Lung (tissue), 12 donors: ENCODE data around the gene BMAL1. TPM values are rescaled to one million over a fixed set of nuclear protein-coding genes. Genes with fewer than 3 reads are reported as not detected.

Experiments
- ATAC-seq: fragments of 200-7000 bp; cut with Tn5 transposase; one replicate; pipeline ENCODE4 v1.9.1; 2020; ENCODE audit warnings: moderate number of reproducible peaks; ENCODE audit not compliant: insufficient read depth, low FRiP score
- DNase-seq, 3 donors: peaks; one replicate each; pipeline ENCODE4 v3.0.0-alpha.2; 2013 to 2017
- H3K27ac ChIP-seq, 2 donors: one replicate each; pipeline ENCODE4 v1.5.1; 2013; ENCODE audit warnings: mild to moderate bottlenecking in 2 of 2, moderate library complexity in 2 of 2, control low read depth in 1 of 2, inconsistent platforms in 1 of 2, low read depth in 1 of 2, low read length in 1 of 2
- H3K27me3 ChIP-seq, 3 donors: one replicate each; pipeline ENCODE4 v1.5.1; 2013; ENCODE audit warnings: low read length in 2 of 3; ENCODE audit not compliant: control insufficient read depth in 3 of 3, insufficient read depth in 3 of 3
- H3K36me3 ChIP-seq, 4 donors: one replicate each; pipeline ENCODE4 v1.5.1; 2013; ENCODE audit warnings: low read length in 4 of 4, mild to moderate bottlenecking in 1 of 4, moderate library complexity in 1 of 4; ENCODE audit not compliant: control insufficient read depth in 4 of 4, insufficient read depth in 4 of 4
- H3K4me1 ChIP-seq, 5 donors: one replicate each; pipeline ENCODE4 v1.5.1; 2013; ENCODE audit warnings: low read length in 5 of 5, mild to moderate bottlenecking in 2 of 5, moderate library complexity in 1 of 5; ENCODE audit not compliant: control insufficient read depth in 5 of 5, insufficient read depth in 5 of 5
- H3K4me3 ChIP-seq: one replicate; pipeline ENCODE4 v1.5.1; 2013; ENCODE audit warnings: mild to moderate bottlenecking, control low read depth, moderate library complexity
- H3K9ac ChIP-seq, 2 donors: one replicate each; pipeline ENCODE4 v1.5.1; 2013; ENCODE audit warnings: low read length in 2 of 2, control low read depth in 1 of 2; ENCODE audit not compliant: insufficient read depth in 1 of 2
- H3K9me3 ChIP-seq, 4 donors: one replicate each; pipeline ENCODE4 v1.5.1; 2013; ENCODE audit warnings: low read length in 3 of 4, mild to moderate bottlenecking in 1 of 4, moderate library complexity in 1 of 4; ENCODE audit not compliant: control insufficient read depth in 4 of 4, insufficient read depth in 3 of 4
- CTCF ChIP-seq: IDR thresholded peaks from 2 replicates; pipeline ENCODE4 v1.5.1; 2012; ENCODE audit warnings: mild to moderate bottlenecking; ENCODE audit errors: control extremely low read depth, extremely low read depth
- WGBS, 2 donors: extraction: QIAGEN DNeasy Blood & Tissue Kit; methylation state at CpG; one replicate each; pipeline ENCODE4 v1.1.7; 2013; 5-methylcytosine and 5-hydroxymethylcytosine counted together
- polyA plus RNA-seq, 2 donors: library from polyadenylated mRNA; stranded (reverse); fragments of 200-250 nt; gene quantifications; one replicate each; pipeline ENCODE4 v1.2.1, GENCODE V29; 2013
- total RNA-seq, 2 donors: library from RNA; depleted of rRNA in 1 of 2; stranded (reverse); fragments of >200 nt in 1 of 2; gene quantifications; one replicate each; pipeline ENCODE4 v1.2.1, GENCODE V29; 2014 to 2021
- donor health status: control.
- donor health status: control.
- donor health status: Bipolar disorder and iron deficiency.
- donor health status: healthy.
- donor health status: DM: yes; HTN: yes; CAD: no.

BMAL1 gene
- total and polyA plus RNA-seq, 4 donors: 13.4 to 38.0 (median 26.2) TPM

GRCh38 chr11:13328286-13328685, 50.7 kb downstream of the BMAL1 start:
- no peak overlapping the region for H3K9ac ChIP-seq
- DNase-seq: peak in 1 of 3 donors; percentile 15
- no peaks in the 10 kb centered on the region for H3K27me3 ChIP-seq
- no peaks in the 10 kb centered on the region for H3K36me3 ChIP-seq
- no peak overlapping the region for H3K4me3 ChIP-seq
- no peak for ATAC-seq
- WGBS, 2 donors: 88 to 89% methylated on average over 5 of the region's 5 CpGs
- H3K4me1 ChIP-seq: peaks cover 0 to 16% (median 8%) of the 10 kb centered on the region in 5 donors
- H3K9me3 ChIP-seq: no peaks in the 10 kb centered on the region
- H3K27ac ChIP-seq: no peak overlapping the region
- TF ChIP-seq CTCF: no peak

DNA sequence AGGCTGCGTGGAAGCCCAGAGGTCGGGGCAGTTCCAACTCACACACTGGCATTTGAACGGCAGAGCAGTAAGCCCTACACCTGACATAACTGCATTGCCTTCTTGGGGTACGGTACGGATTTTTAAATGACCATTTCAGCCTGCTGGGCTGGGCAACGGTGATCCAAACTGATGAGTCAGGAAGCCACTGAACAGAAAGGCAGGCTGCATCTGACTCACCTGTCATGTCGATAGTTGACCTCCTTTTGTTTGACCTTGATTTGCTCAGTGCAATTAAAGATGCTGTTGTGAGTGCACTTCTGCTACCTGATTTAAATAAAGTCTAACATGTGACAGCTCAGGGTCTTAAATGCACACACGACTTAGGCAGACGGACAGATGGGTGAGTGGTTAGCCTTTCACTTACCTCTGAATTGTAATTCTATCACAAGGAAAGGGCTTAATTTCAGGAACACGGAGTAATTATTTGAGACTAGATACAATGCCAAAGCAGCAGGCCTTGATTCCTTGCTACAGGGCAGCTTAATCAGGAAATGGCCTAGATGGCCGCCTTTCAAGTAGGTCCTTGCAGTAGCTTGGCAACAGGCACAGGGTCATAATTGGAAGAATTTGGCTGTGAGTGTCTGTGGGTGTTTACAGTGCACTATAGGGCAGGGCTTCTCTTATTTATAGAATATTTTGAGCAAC, 52.2 kb downstream of the BMAL1 start:
- peak; percentile 56 for ATAC-seq
- H3K4me1 ChIP-seq: peaks cover 0 to 21% (median 8%) of the 10 kb centered on the region in 5 donors
- TF ChIP-seq CTCF: no peak
- no peaks in the 10 kb centered on the region for H3K9me3 ChIP-seq
- H3K27me3 ChIP-seq: no peaks in the 10 kb centered on the region
- 74 to 84% methylated on average over 11 of the region's 11 CpGs for WGBS, 2 donors
- H3K4me3 ChIP-seq: no peak overlapping the region
- no peak overlapping the region for H3K9ac ChIP-seq
- peak; percentile 47 to 69 (median 51) for DNase-seq
- no peaks in the 10 kb centered on the region for H3K36me3 ChIP-seq
- H3K27ac ChIP-seq: peak overlapping the region in 1 of 2 donors; percentile 26

DNA sequence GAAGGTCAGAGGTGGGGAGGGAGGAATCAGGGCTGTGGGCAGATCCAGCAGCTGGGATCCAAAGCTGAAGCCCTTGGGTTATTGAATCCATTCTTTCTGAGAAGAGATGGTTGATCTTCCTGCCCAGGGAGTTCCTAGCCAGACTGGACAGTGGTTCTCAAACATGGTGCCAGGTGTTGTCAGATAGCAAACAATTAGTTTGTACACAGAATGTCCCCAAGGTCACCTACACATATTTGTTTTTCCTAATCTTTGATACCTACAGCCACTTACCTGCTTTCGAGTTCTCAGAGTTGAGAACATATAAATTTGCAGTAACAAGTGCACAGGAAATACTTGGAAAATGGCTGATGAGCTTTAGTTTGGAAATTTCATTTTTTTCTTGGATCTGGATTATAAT, 54.5 kb downstream of the BMAL1 start:
- DNase-seq (no peak), ATAC-seq (no peak)
- Histone ChIP-seq H3K9ac (no peak overlapping the region), H3K27ac (no peak overlapping the region), H3K36me3 (no peaks in the 10 kb centered on the region), H3K4me1 (peaks cover 0 to 21% (median 8%) of the 10 kb centered on the region in 5 donors), H3K27me3 (no peaks in the 10 kb centered on the region), H3K4me3 (no peak overlapping the region), H3K9me3 (no peaks in the 10 kb centered on the region)
- TF ChIP-seq CTCF: no peak
- 73 to 90% methylated on average over 1 of the region's 1 CpG for WGBS, 2 donors
